ENCODE measurements around the gene THAP4. TPM values are rescaled to one million over a fixed set of nuclear protein-coding genes. Genes with fewer than 3 reads are reported as not detected.

Gene THAP4
- total RNA-seq, 2 donors from 2014 or later, result 76.8 to 94.7 TPM

- H3K9me3 ChIP-seq, result no peaks in the 10 kb centered on the region
- TF ChIP-seq CTCF (IDR thresholded peaks at IDR 0.05), result no peak
- H3K4me3 ChIP-seq, result no peak overlapping the region
- peaks cover 68% of the 10 kb centered on the region for H3K36me3 ChIP-seq
- no peaks in the 10 kb centered on the region for H3K4me1 ChIP-seq
- H3K27ac ChIP-seq, result no peak overlapping the region
- DNase-seq (ENCODE audit: low spot score), result no peak
- no peaks in the 10 kb centered on the region for H3K27me3 ChIP-seq
Measured at GRCh38 chr2:241601841-241602240, 35.1 kb downstream of the THAP4 start.

GRCh38 chr2:241599615-241600014, 37.3 kb downstream of the THAP4 start:
- H3K27me3 ChIP-seq, result no peaks in the 10 kb centered on the region
- no peaks in the 10 kb centered on the region for H3K4me1 ChIP-seq
- H3K4me3 ChIP-seq, result no peak overlapping the region
- no peak for DNase-seq (ENCODE audit: low spot score)
- H3K27ac ChIP-seq, result no peak overlapping the region
- no peak for TF ChIP-seq CTCF (IDR thresholded peaks at IDR 0.05)
- no peaks in the 10 kb centered on the region for H3K9me3 ChIP-seq
- H3K36me3 ChIP-seq, result peaks cover 62% of the 10 kb centered on the region

GRCh38 chr2:241598487-241598886, 38.5 kb downstream of the THAP4 start:
- Histone ChIP-seq H3K27me3 (no peaks in the 10 kb centered on the region), H3K4me1 (no peaks in the 10 kb centered on the region), H3K36me3 (peaks cover 71% of the 10 kb centered on the region), H3K4me3 (no peak overlapping the region), H3K9me3 (no peaks in the 10 kb centered on the region), H3K27ac (no peak overlapping the region)
- peak in 1 of 2 donors; percentile 35 for TF ChIP-seq CTCF (IDR thresholded peaks at IDR 0.05)
- no peak for DNase-seq (ENCODE audit: low spot score)

- H3K27me3 ChIP-seq, result no peaks in the 10 kb centered on the region
- no peaks in the 10 kb centered on the region for H3K9me3 ChIP-seq
- H3K4me3 ChIP-seq, result no peak overlapping the region
- peaks cover 73% of the 10 kb centered on the region for H3K36me3 ChIP-seq
- no peaks in the 10 kb centered on the region for H3K4me1 ChIP-seq
- no peak for TF ChIP-seq CTCF (IDR thresholded peaks at IDR 0.05)
- H3K27ac ChIP-seq, result no peak overlapping the region
- DNase-seq (ENCODE audit: low spot score), result no peak
Measured at GRCh38 chr2:241598061-241598460, 38.9 kb downstream of the THAP4 start.

- Histone ChIP-seq H3K27ac (no peak overlapping the region), H3K4me3 (no peak overlapping the region), H3K36me3 (peaks cover 69% of the 10 kb centered on the region), H3K9me3 (no peaks in the 10 kb centered on the region), H3K27me3 (no peaks in the 10 kb centered on the region), H3K4me1 (no peaks in the 10 kb centered on the region)
- no peak for DNase-seq (ENCODE audit: low spot score)
- TF ChIP-seq CTCF (IDR thresholded peaks at IDR 0.05), result no peak
Measured at GRCh38 chr2:241597561-241597960, 39.4 kb downstream of the THAP4 start.

GRCh38 chr2:241595600-241596140, 41.3 kb downstream of the THAP4 start:
- no peak for DNase-seq (ENCODE audit: low spot score)
- no peak for TF ChIP-seq CTCF (IDR thresholded peaks at IDR 0.05)
- Histone ChIP-seq H3K4me3 (no peak overlapping the region), H3K27ac (no peak overlapping the region), H3K36me3 (peaks cover 51% of the 10 kb centered on the region), H3K9me3 (no peaks in the 10 kb centered on the region), H3K27me3 (no peaks in the 10 kb centered on the region), H3K4me1 (no peaks in the 10 kb centered on the region)
